HEK293T (cell line): Measurements from ENCODE around the gene SLC38A3.

Source experiments
- ARNT ChIP-seq: fragments of 450-650 bp; IDR thresholded peaks from 2 replicates; pipeline ENCODE4 v1.6.1; 2017; ENCODE audit warnings: mild to moderate bottlenecking
- ELF4 ChIP-seq: fragments of 450-650 bp; IDR thresholded peaks from 2 replicates; pipeline ENCODE4 v1.6.1; 2017; ENCODE audit warnings: antibody characterized with exemption
- FOXK2 ChIP-seq: fragments of 450-650 bp; IDR thresholded peaks from 2 replicates; pipeline ENCODE4 v1.6.1; 2016; ENCODE audit warnings: mild to moderate bottlenecking
- FOXM1 ChIP-seq: fragments of 450-650 bp; IDR thresholded peaks from 2 replicates; pipeline ENCODE4 v1.6.1; 2017; ENCODE audit warnings: mild to moderate bottlenecking, borderline replicate concordance
- NFRKB ChIP-seq: fragments of 450-650 bp; IDR thresholded peaks from 2 replicates; pipeline ENCODE4 v1.6.1; 2016; ENCODE audit warnings: mild to moderate bottlenecking, moderate library complexity
- SP1 ChIP-seq: fragments of 450-650 bp; IDR thresholded peaks from 2 replicates; pipeline ENCODE4 v1.6.1; 2017
- SUZ12 ChIP-seq: fragments of 450-650 bp; IDR thresholded peaks from 2 replicates; pipeline ENCODE4 v1.6.1; 2016; ENCODE audit warnings: mild to moderate bottlenecking
- TARDBP ChIP-seq: fragments of 450-650 bp; IDR thresholded peaks from 2 replicates; pipeline ENCODE4 v1.6.1; 2016
- ZNF384 ChIP-seq: fragments of 450-650 bp; IDR thresholded peaks from 2 replicates; pipeline ENCODE4 v1.6.1; 2016

GRCh38 chr3:50230794-50231125 is 25.7 kb downstream of the SLC38A3 start:
- TF ChIP-seq TARDBP (no peak), ARNT (no peak), SP1 (no peak), FOXM1 (no peak), NFRKB (no peak), ELF4 (no peak), ZNF384 (no peak), SUZ12 (no peak), FOXK2 (no peak)
